Adipose tissue (tissue), 3 donors: ENCODE data around the gene SMTN. TPM values are rescaled to one million over a fixed set of nuclear protein-coding genes. Genes with fewer than 3 reads are reported as not detected.

Source experiments
- H3K27ac ChIP-seq: one replicate; pipeline ENCODE4 v1.5.1; 2013; ENCODE audit warnings: low read depth, low read length
- WGBS, 3 donors: extraction: QIAGEN DNeasy Blood & Tissue Kit; methylation state at CpG; one replicate each; pipeline ENCODE4 v1.1.7; 2013; 5-methylcytosine and 5-hydroxymethylcytosine counted together
- polyA plus RNA-seq, 3 donors: library from polyadenylated mRNA; stranded (reverse); fragments of 200-250 nt; gene quantifications; one replicate each; pipeline ENCODE4 v1.2.3, GENCODE V29; 2013
- donor health status: healthy with polysubstance abuse.
- donor health status: Bipolar disorder and iron deficiency.
- donor health status: healthy.

Gene SMTN
- polyA plus RNA-seq, 3 donors, result 17.6 to 139 (median 50.0) TPM

GRCh38 chr22:31137721-31138120 lies 56.6 kb downstream of the SMTN start:
- no peak overlapping the region for H3K27ac ChIP-seq
- WGBS, 3 donors, result 69 to 83% (median 70%) methylated on average over 9 to 10 of the region's 10 CpGs

DNA sequence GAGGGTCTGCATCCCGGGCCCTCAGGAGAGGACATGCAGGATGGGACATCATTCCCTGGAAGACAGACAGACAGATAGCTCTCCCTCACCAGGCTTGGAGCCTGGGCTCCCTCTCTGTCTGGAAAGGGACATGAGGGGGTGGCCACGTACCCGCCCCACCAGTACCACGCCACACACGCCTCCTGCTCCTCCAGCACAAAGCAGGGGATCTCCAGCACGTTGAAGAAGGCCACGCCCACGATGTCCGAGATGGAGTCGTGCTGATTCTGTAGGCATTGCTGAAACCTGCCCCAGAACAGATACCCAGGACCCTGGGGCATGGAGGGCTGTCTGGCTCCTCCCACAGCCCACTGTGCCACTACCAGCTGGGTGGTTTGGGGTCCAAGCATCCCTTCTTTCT lies 57.0 kb downstream of the SMTN start:
- no peak overlapping the region for H3K27ac ChIP-seq
- WGBS, 3 donors, result 70 to 84% (median 83%) methylated on average over 10 of the region's 10 CpGs

DNA sequence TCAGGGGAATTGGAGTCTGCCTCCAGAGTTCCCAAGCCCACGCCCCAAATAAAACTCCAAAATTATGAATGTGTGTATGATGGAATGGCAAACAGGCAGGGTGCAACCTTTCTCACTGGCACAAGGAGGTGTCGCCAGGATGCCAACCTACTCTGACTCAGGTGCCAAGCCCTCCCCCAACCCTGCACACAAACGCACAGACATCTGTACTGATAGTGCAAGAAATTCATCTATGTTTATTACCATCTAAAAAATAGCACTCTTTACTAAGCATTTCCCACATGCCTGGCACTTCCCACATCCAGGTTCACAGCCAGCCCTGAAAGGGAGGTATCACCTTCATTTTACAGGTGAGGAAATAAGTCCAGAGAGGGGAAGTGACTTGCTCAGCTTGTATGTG lies 57.9 kb downstream of the SMTN start:
- 71 to 78% (median 76%) methylated on average over 3 of the region's 3 CpGs for WGBS, 3 donors
- H3K27ac ChIP-seq, result no peak overlapping the region

- 33 to 52% (median 40%) methylated on average over 18 to 24 of the region's 24 CpGs for WGBS, 3 donors
- no peak within 1 kb of the TSS for H3K27ac ChIP-seq
Measured at GRCh38 chr22:31139866-31140716, 59.0 kb downstream of the SMTN start, which contains the start of gene PLA2G3. TSS of gene PLA2G3 (minus strand) at chr22:31140508. CDS start at chr22:31140354, 154 bp downstream.

- H3K27ac ChIP-seq, result no peak overlapping the region
Measured at GRCh38 chr22:31140746-31141145, 59.6 kb downstream of the SMTN start.

DNA sequence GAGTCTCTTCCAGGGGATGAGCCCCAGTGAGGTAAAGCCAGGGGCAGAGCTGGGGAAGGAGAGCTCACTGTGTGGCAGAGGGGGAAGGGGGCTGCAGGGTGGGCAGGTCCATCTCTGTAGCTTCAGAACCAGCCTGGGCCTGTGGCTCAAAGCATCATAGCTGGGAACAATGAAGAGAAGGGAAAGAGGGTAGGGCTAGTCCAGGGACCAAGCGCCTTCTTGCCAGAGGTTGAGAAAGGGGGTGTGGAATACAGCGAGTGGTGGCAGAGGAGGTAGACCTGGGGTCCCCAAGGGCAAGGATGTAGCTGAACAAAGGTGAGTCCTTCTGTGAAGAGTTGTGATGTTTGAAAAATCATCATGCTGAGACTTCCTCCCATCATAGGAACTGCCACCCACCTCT lies 60.4 kb downstream of the SMTN start:
- H3K27ac ChIP-seq, result no peak overlapping the region

More at GRCh38 chr22:31140746-31141145, 59.6 kb downstream of the SMTN start:
- WGBS, 3 donors, result 27 to 74% (median 68%) methylated on average over 5 of the region's 5 CpGs

DNA sequence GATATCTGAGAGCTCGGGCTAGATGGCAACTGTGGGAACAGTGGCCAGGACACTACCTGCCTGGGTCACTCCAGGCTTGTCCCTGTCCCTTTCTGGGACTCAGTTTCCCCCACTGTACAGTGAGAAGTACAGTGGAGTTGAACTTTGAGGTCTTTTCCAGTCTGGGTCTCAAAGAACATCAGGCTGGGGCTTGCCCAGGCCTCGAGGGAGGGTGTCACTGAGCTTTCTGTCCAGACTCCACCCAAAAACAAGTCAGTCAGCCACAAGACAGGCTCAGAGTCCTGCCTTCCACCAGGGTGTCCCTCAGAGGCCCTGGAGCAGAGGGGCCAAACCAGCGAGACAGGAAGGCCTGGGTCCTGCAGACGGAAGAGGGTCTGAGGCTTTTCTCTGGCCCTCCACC lies 61.2 kb downstream of the SMTN start:
- no peak overlapping the region for H3K27ac ChIP-seq
- 85 to 89% (median 88%) methylated on average over 4 of the region's 4 CpGs for WGBS, 3 donors

More for the DNA sequence above, 60.4 kb downstream of the SMTN start:
- WGBS, 3 donors, result 94 to 97% (median 96%) methylated on average over 2 of the region's 2 CpGs

- 49 to 81% (median 58%) methylated on average over 3 of the region's 3 CpGs for WGBS, 3 donors
- no peak overlapping the region for H3K27ac ChIP-seq
Measured at GRCh38 chr22:31143038-31143437, 61.9 kb downstream of the SMTN start.

DNA sequence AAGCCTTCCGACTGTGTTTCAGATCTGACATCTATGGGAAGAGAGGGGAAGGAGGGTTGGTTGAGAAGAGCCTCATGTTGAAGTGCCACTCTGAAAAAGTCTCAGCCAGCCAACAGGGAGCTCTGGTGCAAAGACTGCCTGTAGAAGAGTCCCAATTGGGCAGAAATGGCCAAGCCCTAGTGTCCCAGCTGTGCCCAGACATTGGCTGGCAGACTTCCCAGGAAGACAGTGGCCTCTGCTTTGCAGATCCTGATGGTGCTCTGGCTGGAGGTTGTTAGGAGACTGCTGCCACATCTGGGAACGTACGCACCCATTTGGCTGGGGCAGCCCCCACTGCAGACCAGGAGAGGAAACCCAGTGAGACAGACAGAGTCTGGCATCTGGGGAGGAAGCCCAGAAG lies 62.4 kb downstream of the SMTN start:
- H3K27ac ChIP-seq, result no peak overlapping the region
- 75 to 80% (median 79%) methylated on average over 3 of the region's 3 CpGs for WGBS, 3 donors

DNA sequence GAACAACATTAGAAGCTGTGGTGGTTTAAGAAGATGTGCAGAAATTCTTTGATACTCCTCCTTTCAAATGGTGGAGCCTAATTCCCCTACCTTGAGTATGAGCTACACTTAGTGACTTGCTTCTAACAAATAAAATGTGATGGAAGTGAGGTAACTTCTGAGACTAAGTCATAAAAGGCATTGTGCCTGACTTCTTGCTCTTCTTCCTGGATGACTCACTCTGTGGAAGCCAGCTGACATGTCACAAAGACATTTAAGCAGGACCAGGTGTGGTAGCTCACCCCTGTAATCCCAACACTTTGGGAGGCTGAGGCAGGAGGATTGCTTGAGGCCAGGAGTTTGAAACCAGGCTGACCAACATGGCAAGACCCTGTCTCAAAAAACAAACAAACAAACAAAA lies 63.1 kb downstream of the SMTN start:
- H3K27ac ChIP-seq, result no peak overlapping the region

GRCh38 chr22:31148488-31148887 lies 67.4 kb downstream of the SMTN start:
- 63 to 79% (median 77%) methylated on average over 1 of the region's 1 CpG for WGBS, 3 donors
- H3K27ac ChIP-seq, result no peak overlapping the region

DNA sequence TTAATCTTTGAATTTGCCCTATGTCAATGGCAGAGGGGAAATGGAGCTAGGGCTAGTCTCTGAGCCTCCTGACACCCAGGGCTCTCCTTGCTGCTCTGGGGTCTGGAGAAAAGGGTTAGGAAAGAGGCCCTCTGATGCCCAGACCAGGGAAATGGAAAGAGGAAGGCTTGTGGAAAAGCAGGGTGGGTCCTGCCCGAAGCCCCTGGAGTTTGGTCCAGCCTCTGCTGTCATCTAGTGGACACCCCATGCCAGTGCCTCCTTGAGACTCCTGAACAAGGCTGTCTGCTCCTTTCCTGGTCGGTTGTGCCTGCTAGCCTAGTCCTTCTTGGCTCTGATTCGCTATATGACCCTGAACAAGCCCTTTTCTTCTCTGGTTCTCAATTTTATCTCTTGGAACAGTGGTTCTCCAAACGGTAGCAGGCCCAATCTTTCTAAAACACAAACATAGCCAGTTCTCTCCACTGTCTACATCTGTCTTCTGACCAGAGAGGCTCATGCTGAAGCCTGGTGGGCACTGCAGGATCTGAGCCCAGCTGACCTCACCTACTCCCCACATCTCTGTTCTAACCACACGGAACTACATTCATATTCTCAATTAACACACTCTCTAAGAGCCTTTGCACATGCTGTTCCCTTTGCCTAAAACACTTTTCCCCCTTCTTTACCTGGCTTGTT lies 68.0 kb downstream of the SMTN start:
- 12 to 21% (median 19%) methylated on average over 5 of the region's 5 CpGs for WGBS, 3 donors
- no peak overlapping the region for H3K27ac ChIP-seq

GRCh38 chr22:31150615-31151014 lies 69.5 kb downstream of the SMTN start:
- no peak overlapping the region for H3K27ac ChIP-seq
- 47 to 95% (median 70%) methylated on average over 3 of the region's 3 CpGs for WGBS, 3 donors

DNA sequence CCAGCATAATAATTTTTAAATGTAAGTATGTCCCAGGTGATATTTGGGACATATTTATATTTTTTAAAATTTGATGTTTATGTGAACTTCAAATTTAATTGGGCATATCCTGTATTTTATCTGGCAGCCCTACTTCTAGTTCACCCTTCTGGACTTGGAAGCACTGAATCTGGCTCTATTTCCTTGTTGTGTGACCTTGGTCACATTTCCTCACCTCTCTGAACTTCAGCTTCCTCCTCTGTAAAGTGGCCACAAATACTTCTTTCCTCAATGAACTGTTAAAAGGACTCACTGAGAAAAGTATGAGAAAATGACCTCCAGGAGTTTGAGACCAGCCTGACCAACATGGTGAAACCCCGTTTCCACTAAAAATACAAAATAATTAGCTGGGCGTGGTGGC lies 70.8 kb downstream of the SMTN start:
- H3K27ac ChIP-seq, result no peak overlapping the region
- WGBS, 3 donors, result 86 to 93% (median 88%) methylated on average over 2 of the region's 2 CpGs

- no peak overlapping the region for H3K27ac ChIP-seq
- 73 to 85% (median 78%) methylated on average over 3 of the region's 3 CpGs for WGBS, 3 donors
Measured at GRCh38 chr22:31153357-31153756, 72.2 kb downstream of the SMTN start.

Other genes with a start within 250 kb of the SMTN start
- gene MORC2, start 112.5 kb upstream of the SMTN start, polyA plus RNA-seq, result 10 to 100 TPM in 2 of 3 donors, 1 to 10 TPM in 1; 9.1 to 20.7 (median 11.2) TPM
- 10 to 100 TPM; 17.1 to 27.0 (median 20.9) TPM for gene TUG1, start 112.1 kb upstream of the SMTN start, polyA plus RNA-seq
- 100 to 1,000 TPM in 2 of 3 donors, 10 to 100 TPM in 1; 42.6 to 338 (median 202) TPM for gene SELENOM, start 26.2 kb downstream of the SMTN start, polyA plus RNA-seq
- gene INPP5J, start 41.6 kb downstream of the SMTN start, polyA plus RNA-seq, result 10 to 100 TPM in 1 of 3 donors, 1 to 10 TPM in 2; 1.2 to 10.6 (median 1.3) TPM
- under 1 TPM in 1 of 3 donors, not detected in 2; 0.01 TPM for gene PLA2G3, start 59.2 kb downstream of the SMTN start, polyA plus RNA-seq
- 10 to 100 TPM; 13.9 to 25.8 (median 23.4) TPM for gene RNF185, start 78.9 kb downstream of the SMTN start, polyA plus RNA-seq
- gene LIMK2, start 131.0 kb downstream of the SMTN start, polyA plus RNA-seq, result 10 to 100 TPM; 11.7 to 32.7 (median 21.7) TPM
- 10 to 100 TPM in 2 of 3 donors, 1 to 10 TPM in 1; 9.3 to 16.8 (median 11.6) TPM for gene PIK3IP1, start 211.2 kb downstream of the SMTN start, polyA plus RNA-seq